HG03103 (cell line): Measurements from ENCODE around the gene FAU.
A peak's percentile ranks its signal among the peaks of the same experiment; 100 is the strongest.

Experiments
- ATAC-seq: cut with Tn5 transposase; IDR thresholded peaks from one replicate; pipeline ENCODE4 v1.9.1; 2021; ENCODE audit warnings: low read depth; ENCODE audit not compliant: unreplicated experiment

Gene FAU

DNA sequence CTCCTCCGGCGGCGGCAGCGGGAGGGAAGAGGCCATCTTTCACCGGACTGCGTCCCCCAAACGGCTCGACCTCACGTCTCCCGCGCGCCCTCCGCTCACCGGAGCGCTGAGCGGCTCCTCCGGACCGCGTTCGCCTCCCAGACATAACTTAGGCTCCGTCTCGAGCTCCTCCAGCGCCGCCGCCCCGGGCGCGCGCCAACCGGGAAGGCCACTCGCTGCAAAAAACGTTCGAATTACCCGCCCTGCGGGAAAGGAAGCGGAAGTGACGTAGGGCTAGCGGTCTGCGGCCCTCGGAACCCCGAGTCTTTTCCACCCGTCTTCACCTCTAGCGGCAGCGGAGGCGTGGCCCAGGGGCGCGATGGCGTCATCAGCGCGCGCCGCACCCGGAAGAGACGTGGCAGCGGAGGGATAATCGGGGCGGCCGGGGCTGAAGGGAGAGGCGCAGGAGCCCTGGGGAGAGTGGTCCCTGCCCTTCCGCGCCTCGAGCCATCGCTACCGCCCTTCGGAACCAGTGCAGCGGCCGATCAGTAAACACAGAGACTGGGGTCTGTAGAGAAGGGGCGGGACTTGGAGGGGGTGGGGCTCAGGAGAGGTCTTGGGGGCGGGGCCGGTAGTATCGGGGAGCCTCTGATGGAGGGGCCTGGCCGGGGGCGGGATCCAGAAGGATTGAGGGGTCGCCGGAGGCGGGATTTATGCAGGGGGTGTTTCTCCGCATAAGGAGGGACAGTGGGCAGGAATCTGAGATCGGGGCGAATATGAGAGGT, 37.9 kb downstream of the FAU start, which contains the start of the genes CDCA5 and ZFPL1:
Gene CDCA5 (minus strand): TSS at position 207 of the 764 bp plus-strand sequence. CDS start 62 bp downstream, at position 145.
Gene ZFPL1 (plus strand): TSS at position 389 of the 764 bp plus-strand sequence. CDS start 477 bp downstream, outside the sequence.
- ATAC-seq = peak; percentile 80

- no peak for ATAC-seq
Observed at GRCh38 chr11:65083134-65083833, 38.6 kb downstream of the FAU start.

- ATAC-seq = no peak
Observed at GRCh38 chr11:65078786-65079342, 43.1 kb downstream of the FAU start.

DNA sequence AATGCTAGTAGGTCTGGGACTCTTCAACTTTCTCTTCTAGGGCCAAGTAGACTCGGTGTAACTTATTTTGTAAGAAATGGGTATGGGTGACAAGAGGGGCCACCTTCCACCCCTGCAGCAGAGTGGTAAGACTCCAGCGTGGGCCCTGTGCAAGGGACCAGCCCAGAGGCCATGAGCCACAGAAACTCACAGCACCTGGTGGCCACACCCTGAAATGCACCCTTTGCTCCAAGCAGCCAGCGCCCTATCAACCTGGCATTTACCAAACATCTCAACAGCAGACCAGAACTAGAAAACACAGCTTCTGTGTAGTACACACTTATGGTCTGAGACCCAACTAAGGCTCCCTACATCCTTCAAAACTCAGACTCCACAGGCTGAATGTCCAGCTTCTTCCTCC, 43.8 kb downstream of the FAU start:
- ATAC-seq = no peak

DNA sequence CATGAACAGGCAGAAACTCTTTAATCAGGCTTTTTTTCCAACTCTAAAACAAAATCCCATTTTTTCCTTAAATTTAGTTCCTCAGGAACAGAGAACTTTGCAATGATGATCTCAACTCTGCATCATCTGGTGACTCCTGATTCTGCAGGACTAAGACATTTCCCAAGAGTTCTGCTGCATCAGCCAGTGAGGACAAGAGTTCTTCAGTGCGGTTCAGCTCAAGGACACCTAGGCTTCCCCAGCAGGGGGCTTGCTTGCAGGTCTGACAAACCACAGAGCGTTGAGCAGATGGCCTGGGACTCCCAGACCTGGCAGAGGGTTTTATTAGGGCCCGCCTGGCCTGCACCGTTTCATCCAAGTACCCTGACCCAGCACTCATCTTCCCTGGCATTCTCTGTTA, 44.5 kb downstream of the FAU start:
- ATAC-seq = no peak

- no peak for ATAC-seq
Observed at GRCh38 chr11:65072631-65072966, 49.3 kb downstream of the FAU start.

GRCh38 chr11:65071907-65072630, 49.9 kb downstream of the FAU start:
- no peak for ATAC-seq
